ENCODE measurements around the gene ABCC11.

Gene ABCC11

GRCh38 chr16:48126801-48127644 lies 120.3 kb downstream of the ABCC11 start:
- no peak for DNase-seq

- no peak for DNase-seq
Measured at GRCh38 chr16:48125888-48126287, 121.5 kb downstream of the ABCC11 start.

GRCh38 chr16:48124266-48124665 lies 123.1 kb downstream of the ABCC11 start:
- no peak for DNase-seq

GRCh38 chr16:48123104-48123788 lies 124.1 kb downstream of the ABCC11 start:
- peak; percentile 8 for DNase-seq

GRCh38 chr16:48121276-48121675 lies 126.1 kb downstream of the ABCC11 start:
- no peak for DNase-seq

GRCh38 chr16:48118841-48119240 lies 128.5 kb downstream of the ABCC11 start:
- no peak for DNase-seq

GRCh38 chr16:48117217-48118105 lies 129.9 kb downstream of the ABCC11 start:
- DNase-seq = peak; percentile 51
